ENCODE results near the gene ZPBP. TPM values are rescaled to one million over a fixed set of nuclear protein-coding genes. Genes with fewer than 3 reads are reported as not detected.

Gene ZPBP
- polyA plus RNA-seq, 3 donors = not detected

DNA sequence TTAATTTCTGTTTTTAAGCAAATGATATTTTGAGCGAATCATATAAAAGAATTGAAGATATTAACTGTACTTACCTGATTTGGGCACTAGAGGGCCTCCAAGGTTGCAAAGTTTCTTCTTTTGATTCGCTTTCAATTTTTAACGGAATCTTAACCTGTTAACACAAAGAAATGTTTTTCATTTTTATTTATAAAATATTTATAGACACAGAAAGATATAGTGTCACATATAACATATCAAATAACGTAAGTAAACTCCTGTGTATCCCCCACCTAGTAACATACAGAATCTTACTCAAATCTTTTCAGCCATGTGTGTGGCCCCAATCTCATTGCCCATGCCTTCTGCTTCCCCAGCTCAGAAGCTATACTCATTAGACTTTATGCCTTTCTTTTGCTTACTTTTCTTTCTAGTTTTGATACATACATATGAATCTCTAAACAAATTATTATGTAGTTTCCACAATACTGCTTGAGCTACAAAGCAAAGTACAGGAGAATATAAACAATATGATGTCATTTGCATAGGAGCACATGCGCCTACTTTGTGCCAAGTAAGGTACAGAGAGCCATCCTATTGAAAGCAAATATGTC is 49.5 kb upstream of the ZPBP start:
- Histone ChIP-seq H3K4me2 (replicated peaks; ENCODE audit: extremely low read depth, low read length, poor library complexity, severe bottlenecking) (peak overlapping the region; percentile 24), H3K4me1 (ENCODE audit: control insufficient read depth in 1 of 2, insufficient read depth in 2 of 2, low read length in 2 of 2) (no peaks in the 10 kb centered on the region), H3K79me2 (ENCODE audit: insufficient read depth, low read length) (no peaks in the 10 kb centered on the region), H2AFZ (ENCODE audit: insufficient read depth, low read depth, low read length, poor library complexity, severe bottlenecking) (no peak overlapping the region), H3K9ac (ENCODE audit: insufficient read depth, low read length, poor library complexity, severe bottlenecking) (no peak overlapping the region), H3K9me3 (replicated peaks in 1 of 2; ENCODE audit: control insufficient read depth in 1 of 2, insufficient read depth in 1 of 2, low read length in 2 of 2) (no peaks in the 10 kb centered on the region), H3K27me3 (ENCODE audit: control insufficient read depth in 2 of 2, insufficient read depth in 2 of 2, low read length in 2 of 2) (no peaks in the 10 kb centered on the region), H3K4me3 (replicated peaks in 1 of 3; ENCODE audit: low read depth in 2 of 3, low read length in 3 of 3) (no peak overlapping the region), H3K27ac (ENCODE audit: low read depth in 1 of 2, low read length in 2 of 2) (no peak overlapping the region), H4K20me1 (ENCODE audit: insufficient read depth, low read length) (no peaks in the 10 kb centered on the region), H3K36me3 (replicated peaks in 1 of 2; ENCODE audit: control insufficient read depth in 1 of 2, insufficient read depth in 2 of 2, low read length in 2 of 2) (no peaks in the 10 kb centered on the region)
- no peaks in the 10 kb centered on the region for H3K36me3 Mint-ChIP-seq
- H3K27me3 Mint-ChIP-seq (ENCODE audit: low read depth in 3 of 3) = peaks cover 0 to 1% (median 0%) of the 10 kb centered on the region in 3 donors
- peaks cover 0 to 3% (median 0%) of the 10 kb centered on the region in 7 donors for H3K9me3 Mint-ChIP-seq
- WGBS (ENCODE audit: insufficient coverage) = 100% methylated on average over 1 of the region's 5 CpGs
- TF ChIP-seq, protein P1, sequence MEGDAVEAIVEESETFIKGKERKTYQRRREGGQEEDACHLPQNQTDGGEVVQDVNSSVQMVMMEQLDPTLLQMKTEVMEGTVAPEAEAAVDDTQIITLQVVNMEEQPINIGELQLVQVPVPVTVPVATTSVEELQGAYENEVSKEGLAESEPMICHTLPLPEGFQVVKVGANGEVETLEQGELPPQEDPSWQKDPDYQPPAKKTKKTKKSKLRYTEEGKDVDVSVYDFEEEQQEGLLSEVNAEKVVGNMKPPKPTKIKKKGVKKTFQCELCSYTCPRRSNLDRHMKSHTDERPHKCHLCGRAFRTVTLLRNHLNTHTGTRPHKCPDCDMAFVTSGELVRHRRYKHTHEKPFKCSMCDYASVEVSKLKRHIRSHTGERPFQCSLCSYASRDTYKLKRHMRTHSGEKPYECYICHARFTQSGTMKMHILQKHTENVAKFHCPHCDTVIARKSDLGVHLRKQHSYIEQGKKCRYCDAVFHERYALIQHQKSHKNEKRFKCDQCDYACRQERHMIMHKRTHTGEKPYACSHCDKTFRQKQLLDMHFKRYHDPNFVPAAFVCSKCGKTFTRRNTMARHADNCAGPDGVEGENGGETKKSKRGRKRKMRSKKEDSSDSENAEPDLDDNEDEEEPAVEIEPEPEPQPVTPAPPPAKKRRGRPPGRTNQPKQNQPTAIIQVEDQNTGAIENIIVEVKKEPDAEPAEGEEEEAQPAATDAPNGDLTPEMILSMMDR (IDR thresholded peaks at IDR 0.05) = peak; percentile 79
- peak overlapping the region in 2 of 7 donors; percentile 34 to 71 for H3K27ac Mint-ChIP-seq
- peak; percentile 23 to 49 (median 30) for DNase-seq
- intact Hi-C loops (cut with micrococcal nuclease) = no loop called here
- H3K4me1 Mint-ChIP-seq = peaks cover 3% of the 10 kb centered on the region
- peak overlapping the region in 1 of 2 donors; percentile 36 for H3K4me3 Mint-ChIP-seq

DNA sequence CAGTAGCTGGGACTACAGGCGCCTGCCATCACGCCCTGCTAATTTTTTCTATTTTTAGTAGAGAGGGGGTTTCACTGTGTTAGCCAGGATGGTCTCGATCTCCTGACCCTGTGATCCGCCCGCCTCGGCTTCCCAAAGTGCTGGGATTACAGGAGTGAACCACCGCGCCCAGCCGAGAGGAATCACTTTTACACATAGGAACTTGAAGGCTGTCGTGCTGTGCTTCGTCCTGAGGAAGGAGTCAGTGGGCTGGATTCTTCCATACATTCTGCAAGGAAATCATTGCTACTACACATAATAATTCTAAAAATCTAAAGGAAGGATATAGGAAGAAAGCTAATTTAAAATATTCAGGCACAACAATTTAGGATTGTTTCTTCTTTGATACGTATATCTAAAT is 48.8 kb upstream of the ZPBP start:
- Histone ChIP-seq H3K9ac (ENCODE audit: insufficient read depth, low read length, poor library complexity, severe bottlenecking) (no peak overlapping the region), H3K4me2 (replicated peaks; ENCODE audit: extremely low read depth, low read length, poor library complexity, severe bottlenecking) (no peak overlapping the region), H3K79me2 (ENCODE audit: insufficient read depth, low read length) (no peaks in the 10 kb centered on the region), H3K9me3 (replicated peaks in 1 of 2; ENCODE audit: control insufficient read depth in 1 of 2, insufficient read depth in 1 of 2, low read length in 2 of 2) (no peaks in the 10 kb centered on the region), H4K20me1 (ENCODE audit: insufficient read depth, low read length) (no peaks in the 10 kb centered on the region), H2AFZ (ENCODE audit: insufficient read depth, low read depth, low read length, poor library complexity, severe bottlenecking) (no peak overlapping the region), H3K36me3 (replicated peaks in 1 of 2; ENCODE audit: control insufficient read depth in 1 of 2, insufficient read depth in 2 of 2, low read length in 2 of 2) (no peaks in the 10 kb centered on the region), H3K4me3 (replicated peaks in 1 of 3; ENCODE audit: low read depth in 2 of 3, low read length in 3 of 3) (no peak overlapping the region), H3K27me3 (ENCODE audit: control insufficient read depth in 2 of 2, insufficient read depth in 2 of 2, low read length in 2 of 2) (no peaks in the 10 kb centered on the region), H3K27ac (ENCODE audit: low read depth in 1 of 2, low read length in 2 of 2) (no peak overlapping the region), H3K4me1 (ENCODE audit: control insufficient read depth in 1 of 2, insufficient read depth in 2 of 2, low read length in 2 of 2) (no peaks in the 10 kb centered on the region)
- H3K27me3 Mint-ChIP-seq (ENCODE audit: low read depth in 3 of 3) = peaks cover 0 to 1% (median 0%) of the 10 kb centered on the region in 3 donors
- intact Hi-C loops (cut with micrococcal nuclease) = no loop called here
- DNase-seq = no peak
- peaks cover 3% of the 10 kb centered on the region for H3K4me1 Mint-ChIP-seq
- no peak overlapping the region for H3K27ac Mint-ChIP-seq
- peaks cover 0 to 3% (median 0%) of the 10 kb centered on the region in 7 donors for H3K9me3 Mint-ChIP-seq
- WGBS (ENCODE audit: insufficient coverage) = no CpG with 5 or more reads among the region's 12 CpGs
- TF ChIP-seq, protein P1 (IDR thresholded peaks at IDR 0.05) = no peak
- H3K36me3 Mint-ChIP-seq = no peaks in the 10 kb centered on the region
- no peak overlapping the region for H3K4me3 Mint-ChIP-seq
